HepG2 (cell line): ENCODE results near the gene NR5A2. TPM values are rescaled to one million over a fixed set of nuclear protein-coding genes. Genes with fewer than 3 reads are reported as not detected.

Experiments used
- CERS6 ChIP-seq: sonication (generic); formaldehyde crosslinking; IDR thresholded peaks from 2 replicates; pipeline ENCODE4 v1.5.0; 2020; ENCODE audit warnings: missing genetic modification reagents
- ERF ChIP-seq: IDR thresholded peaks from 2 replicates; pipeline ENCODE4 v1.6.1; 2018; ENCODE audit warnings: missing biosample characterization, missing genetic modification reagents
- KIAA2018 ChIP-seq: sonication (generic); formaldehyde crosslinking; IDR thresholded peaks from 2 replicates; pipeline ENCODE4 v1.5.0; 2020; ENCODE audit warnings: mild to moderate bottlenecking, missing genetic modification reagents, borderline replicate concordance
- TFDP2 ChIP-seq: sonication (generic); formaldehyde crosslinking; IDR thresholded peaks from 2 replicates; pipeline ENCODE4 v1.4.0; 2020; ENCODE audit warnings: missing genetic modification reagents
- ZBTB38 ChIP-seq: sonication (generic); formaldehyde crosslinking; IDR thresholded peaks from 2 replicates; pipeline ENCODE4 v1.5.1; 2020; ENCODE audit warnings: mild to moderate bottlenecking, missing genetic modification reagents
- ZBTB4 ChIP-seq: sonication (generic); formaldehyde crosslinking; IDR thresholded peaks from 2 replicates; pipeline ENCODE4 v1.4.0; 2020; ENCODE audit warnings: missing genetic modification reagents, mild to moderate bottlenecking, borderline replicate concordance
- ZFP41 ChIP-seq: sonication (generic); formaldehyde crosslinking; IDR thresholded peaks from 2 replicates; pipeline ENCODE4 v1.4.0; 2020; ENCODE audit warnings: mild to moderate bottlenecking, missing genetic modification reagents, borderline replicate concordance
- ZKSCAN1 ChIP-seq: fragments of 150-350 bp; IDR thresholded peaks from 2 replicates; pipeline ENCODE4 v1.6.1; 2014; ENCODE audit warnings: low read length
- ZNF136 ChIP-seq: sonication (generic); formaldehyde crosslinking; IDR thresholded peaks from 2 replicates; pipeline ENCODE4 v1.8.1; 2022; ENCODE audit warnings: low read depth, mild to moderate bottlenecking, moderate library complexity, missing genetic modification reagents
- ZNF20 ChIP-seq: sonication (generic); formaldehyde crosslinking; IDR thresholded peaks from 2 replicates; pipeline ENCODE4 v1.4.0; 2020; ENCODE audit warnings: mild to moderate bottlenecking, moderate library complexity, missing genetic modification reagents
- ZNF660 ChIP-seq: sonication (generic); formaldehyde crosslinking; IDR thresholded peaks from 2 replicates; pipeline ENCODE4 v1.5.1; 2020; ENCODE audit warnings: mild to moderate bottlenecking, low read depth, missing genetic modification reagents, borderline replicate concordance
- polyA plus RNA-seq, 8 experiments: library from polyadenylated mRNA; depleted of rRNA in 3 of 8; stranded (reverse) in 7 of 8; unstranded in 1 of 8; fragments of >200 nt; fragmentation: Illumina TruSeq in 4 of 8; extraction: Trizol in 4 of 8; gene quantifications; 2 replicates each; pipeline versions ENCODE4 v1.2.1 to v1.2.3, GENCODE V29; 2011 to 2016; ENCODE audit warnings: low read depth in 4 of 8, missing spikeins in 1 of 8, mixed read lengths in 1 of 8; ENCODE audit not compliant: insufficient read depth in 1 of 8
- total RNA-seq, 5 experiments: library from RNA; depleted of rRNA; stranded (reverse); fragments of >200 nt; fragmentation: Illumina TruSeq; extraction: Trizol; gene quantifications; 2 replicates each; pipeline ENCODE4 v1.2.3, GENCODE V29; 2016; ENCODE audit warnings: low read depth in 1 of 5
- TF ChIP-seq, protein P1 (sequence below): fragments of 450-650 bp; IDR thresholded peaks from 2 replicates; pipeline ENCODE4 v1.6.1; 2016

NR5A2 gene
- total and polyA plus RNA-seq, 2 of the 13 experiments (the other 11 are each of a cell fraction or from before 2014, with no cell fraction given), result 0.24 to 2.8 TPM

- TF ChIP-seq KIAA2018 (CRISPR knock-in tag), result no peak
- peak; percentile 42; the same call in 1 of the 2 replicates for TF ChIP-seq ZKSCAN1
- no peak for TF ChIP-seq ZFP41
- TF ChIP-seq, protein P1, sequence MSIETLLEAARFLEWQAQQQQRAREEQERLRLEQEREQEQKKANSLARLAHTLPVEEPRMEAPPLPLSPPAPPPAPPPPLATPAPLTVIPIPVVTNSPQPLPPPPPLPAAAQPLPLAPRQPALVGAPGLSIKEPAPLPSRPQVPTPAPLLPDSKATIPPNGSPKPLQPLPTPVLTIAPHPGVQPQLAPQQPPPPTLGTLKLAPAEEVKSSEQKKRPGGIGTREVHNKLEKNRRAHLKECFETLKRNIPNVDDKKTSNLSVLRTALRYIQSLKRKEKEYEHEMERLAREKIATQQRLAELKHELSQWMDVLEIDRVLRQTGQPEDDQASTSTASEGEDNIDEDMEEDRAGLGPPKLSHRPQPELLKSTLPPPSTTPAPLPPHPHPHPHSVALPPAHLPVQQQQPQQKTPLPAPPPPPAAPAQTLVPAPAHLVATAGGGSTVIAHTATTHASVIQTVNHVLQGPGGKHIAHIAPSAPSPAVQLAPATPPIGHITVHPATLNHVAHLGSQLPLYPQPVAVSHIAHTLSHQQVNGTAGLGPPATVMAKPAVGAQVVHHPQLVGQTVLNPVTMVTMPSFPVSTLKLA, result no peak
- TF ChIP-seq ZBTB38 (CRISPR knock-in tag), result 0 out of 2 replicates have a peak, but pooled peaks have one; percentile 28
- TF ChIP-seq ERF (CRISPR knock-in tag), result peak; percentile 69; the same call in 1 of the 2 replicates
- no peak for TF ChIP-seq ZBTB4 (CRISPR knock-in tag)
- TF ChIP-seq CERS6 (CRISPR knock-in tag), result no peak
- TF ChIP-seq ZNF660 (CRISPR knock-in tag), result no peak
- TF ChIP-seq TFDP2 (CRISPR knock-in tag), result peak; percentile 58
- TF ChIP-seq ZNF136 (CRISPR knock-in tag), result no peak
- TF ChIP-seq ZNF20, result no peak
These were observed 13.1 kb downstream of the NR5A2 start (continued) for GRCh38 chr1:200040481-200041138.
